B cell (primary cell): ENCODE measurements around the gene CAPN6. TPM values are rescaled to one million over a fixed set of nuclear protein-coding genes. Genes with fewer than 3 reads are reported as not detected.

ENCODE experiments used
- ATAC-seq: fragments of 200-7000 bp; cut with Tn5 transposase; one replicate; pipeline ENCODE4 v1.10.0; 2021; ENCODE audit warnings: low read depth, mild to moderate bottlenecking, moderate number of reproducible peaks, moderate library complexity
- CTCF ChIA-PET: fragments of 350-600 bp; sonication (Branson Sonifier 250); formaldehyde crosslinking; loops from one replicate; lab custom pipeline; 2021; ENCODE audit warnings: antibody characterized with exemption, inconsistent platforms; lab: Charles Lee
- POLR2A ChIA-PET: fragments of 350-600 bp; sonication (Branson Sonifier 250); formaldehyde crosslinking; loops from one replicate; lab custom pipeline; 2021; ENCODE audit warnings: antibody characterized with exemption; lab: Charles Lee
- DNase-seq: peaks from one replicate; pipeline ENCODE4 v3.0.0; 2013
- H2AFZ ChIP-seq: 2 replicates; pipeline ENCODE4 v1.6.1; 2012; ENCODE audit warnings: mild to moderate bottlenecking, low read depth, low read length; ENCODE audit not compliant: insufficient read depth, poor library complexity, severe bottlenecking
- H3K27ac ChIP-seq, 2 donors: 1 replicate in 1 of 2; 2 replicates in 1 of 2; pipeline ENCODE4 v1.5.1; 2012 to 2013; ENCODE audit warnings: low read length in 2 of 2, mild to moderate bottlenecking in 2 of 2, moderate library complexity in 1 of 2
- H3K27me3 ChIP-seq, 4 experiments: fragments of 200-600 bp in 1 of 4; sonication (generic) in 1 of 4; replicated peaks in 1 of 4; 1 replicate in 2 of 4; 2 replicates in 2 of 4; pipeline versions ENCODE4 v1.6.1 to v1.7.0; 2013 to 2016; ENCODE audit warnings: low read length in 3 of 4, mild to moderate bottlenecking in 2 of 4, mixed read lengths in 1 of 4, moderate library complexity in 1 of 4; ENCODE audit not compliant: insufficient read depth in 4 of 4, control insufficient read depth in 3 of 4; ENCODE audit errors: control extremely low read depth in 1 of 4
- H3K36me3 ChIP-seq, 2 experiments: replicated peaks in 1 of 2; 1 replicate in 1 of 2; 2 replicates in 1 of 2; pipeline versions ENCODE4 v1.6.1 to v1.7.1; 2013; ENCODE audit warnings: low read length in 1 of 2; ENCODE audit not compliant: insufficient read depth in 2 of 2, control insufficient read depth in 1 of 2; ENCODE audit errors: control extremely low read depth in 1 of 2, extremely low read depth in 1 of 2
- H3K4me1 ChIP-seq, 2 donors: fragments of 200-600 bp in 1 of 2; sonication (generic) in 1 of 2; 1 replicate in 1 of 2; 2 replicates in 1 of 2; pipeline versions ENCODE4 v1.5.1 to v1.6.1; 2013 to 2017; ENCODE audit warnings: low read length in 2 of 2; ENCODE audit not compliant: control insufficient read depth in 2 of 2, insufficient read depth in 2 of 2
- H3K4me2 ChIP-seq: replicated peaks from 2 replicates; pipeline ENCODE3; 2012; ENCODE audit warnings: mild to moderate bottlenecking, low read depth, low read length; ENCODE audit not compliant: poor library complexity, severe bottlenecking
- H3K4me3 ChIP-seq, 5 experiments: fragments of 200-600 bp in 1 of 5; sonication (generic) in 1 of 5; 1 replicate in 3 of 5; 2 replicates in 2 of 5; pipeline versions ENCODE4 v1.5.1 to v1.7.0; 2011 to 2016; ENCODE audit warnings: low read length in 4 of 5, mild to moderate bottlenecking in 4 of 5, low read depth in 2 of 5, control low read depth in 1 of 5, moderate library complexity in 1 of 5; ENCODE audit not compliant: insufficient read depth in 1 of 5; ENCODE audit errors: control extremely low read depth in 1 of 5, extremely low read depth in 1 of 5
- H3K79me2 ChIP-seq: fragments of 200-600 bp; sonication (generic); one replicate; pipeline ENCODE4 v1.6.0; 2016; ENCODE audit warnings: low read length; ENCODE audit not compliant: control insufficient read depth, insufficient read depth
- H3K9ac ChIP-seq: fragments of 200-600 bp; sonication (generic); 2 replicates; pipeline ENCODE4 v1.6.1; 2017; ENCODE audit warnings: mild to moderate bottlenecking, low read length, moderate library complexity
- H3K9me3 ChIP-seq, 3 donors: one replicate each; pipeline versions ENCODE4 v1.6.1 to v1.7.1; 2013; ENCODE audit warnings: low read length in 2 of 3; ENCODE audit not compliant: control insufficient read depth in 2 of 3, insufficient read depth in 1 of 3; ENCODE audit errors: control extremely low read depth in 1 of 3
- H4K20me1 ChIP-seq: 2 replicates; pipeline ENCODE4 v1.6.0; 2012; ENCODE audit warnings: mild to moderate bottlenecking, low read length; ENCODE audit not compliant: insufficient read depth, control insufficient read depth, poor library complexity, severe bottlenecking
- H3K27ac Mint-ChIP-seq: one replicate; pipeline ENCODE4 v1.8.0; 2021; ENCODE audit warnings: mixed read lengths
- H3K27me3 Mint-ChIP-seq: one replicate; pipeline ENCODE4 v1.8.0; 2021; ENCODE audit warnings: mixed read lengths
- H3K4me1 Mint-ChIP-seq: one replicate; pipeline ENCODE4 v1.8.0; 2021; ENCODE audit warnings: mixed read lengths
- H3K4me3 Mint-ChIP-seq: one replicate; pipeline ENCODE4 v1.8.0; 2021; ENCODE audit warnings: mixed read lengths
- H3K9me3 Mint-ChIP-seq: one replicate; pipeline ENCODE4 v1.8.0; 2022; ENCODE audit warnings: mixed read lengths; ENCODE audit not compliant: insufficient read depth
- EZH2 ChIP-seq: IDR thresholded peaks from 2 replicates; pipeline ENCODE4 v1.6.1; 2012; ENCODE audit warnings: borderline replicate concordance, low read depth, mild to moderate bottlenecking, moderate library complexity, low read length; ENCODE audit not compliant: insufficient read depth, poor library complexity, severe bottlenecking
- WGBS: methylation state at CpG from one replicate; pipeline ENCODE4 v1.1.5; 2013; ENCODE audit warnings: missing lambda C conversion rate; ENCODE audit not compliant: insufficient coverage; 5-methylcytosine and 5-hydroxymethylcytosine counted together
- intact Hi-C: fragments of 100-400 bp; cut with micrococcal nuclease; formaldehyde crosslinking; loops from one replicate; pipeline ENCODE4 v1.10.0; 2022
- polyA plus RNA-seq: library from polyadenylated mRNA; depleted of rRNA; stranded (reverse); fragments of >200 nt; gene quantifications from 2 replicates; pipeline ENCODE4 v1.2.3, GENCODE V29; 2012
- total RNA-seq, 2 donors: library from RNA; stranded (reverse); fragments of 120-200 nt in 1 of 2; gene quantifications; 1 replicate in 1 of 2; 2 replicates in 1 of 2; pipeline versions ENCODE4 v1.2.3 to v1.2.4, GENCODE V29; 2013 to 2022
- TF ChIP-seq, protein P1 (sequence below): fragments of 200-600 bp; IDR thresholded peaks from one replicate; pipeline ENCODE4 v1.8.0; 2022; ENCODE audit warnings: antibody characterized with exemption, mild to moderate bottlenecking

The CAPN6 gene
- total and polyA plus RNA-seq, 2 donors (not counting 1 experiment from before 2014, with no cell fraction given) = not detected

GRCh38 chrX:111200327-111200726 is 70.0 kb downstream of the CAPN6 start:
- no peak for DNase-seq
- no peaks in the 10 kb centered on the region for H3K27me3 Mint-ChIP-seq
- POLR2A ChIA-PET = no interaction called here

DNA sequence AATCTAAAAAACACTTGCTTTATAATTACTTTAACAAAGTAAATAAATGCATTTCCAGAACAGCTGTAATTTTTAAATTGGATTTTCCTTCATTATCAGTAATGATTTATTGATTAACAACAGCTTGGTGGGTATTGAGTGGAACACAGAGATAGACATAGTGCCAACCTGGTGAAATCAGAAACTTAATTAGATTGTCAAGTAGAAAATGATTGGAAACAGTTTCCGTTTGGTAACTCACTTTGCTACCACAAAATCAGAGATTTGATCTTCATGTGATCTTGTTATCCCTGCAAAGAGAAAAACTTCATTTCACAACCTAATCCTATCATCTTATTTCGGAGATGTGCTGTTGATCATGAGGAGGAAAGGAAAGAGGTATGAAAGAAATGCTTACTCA is 70.8 kb downstream of the CAPN6 start:
- no peak for ATAC-seq
- Mint-ChIP-seq H3K4me1 (no peaks in the 10 kb centered on the region), H3K27ac (no peak overlapping the region), H3K9me3 (no peaks in the 10 kb centered on the region), H3K27me3 (no peaks in the 10 kb centered on the region), H3K4me3 (no peak overlapping the region)
- H3K79me2 ChIP-seq = no peaks in the 10 kb centered on the region
- H3K36me3 ChIP-seq = no peaks in the 10 kb centered on the region
- no peak overlapping the region for H3K27ac ChIP-seq
- H3K4me2 ChIP-seq = no peak overlapping the region
- TF ChIP-seq, protein P1, sequence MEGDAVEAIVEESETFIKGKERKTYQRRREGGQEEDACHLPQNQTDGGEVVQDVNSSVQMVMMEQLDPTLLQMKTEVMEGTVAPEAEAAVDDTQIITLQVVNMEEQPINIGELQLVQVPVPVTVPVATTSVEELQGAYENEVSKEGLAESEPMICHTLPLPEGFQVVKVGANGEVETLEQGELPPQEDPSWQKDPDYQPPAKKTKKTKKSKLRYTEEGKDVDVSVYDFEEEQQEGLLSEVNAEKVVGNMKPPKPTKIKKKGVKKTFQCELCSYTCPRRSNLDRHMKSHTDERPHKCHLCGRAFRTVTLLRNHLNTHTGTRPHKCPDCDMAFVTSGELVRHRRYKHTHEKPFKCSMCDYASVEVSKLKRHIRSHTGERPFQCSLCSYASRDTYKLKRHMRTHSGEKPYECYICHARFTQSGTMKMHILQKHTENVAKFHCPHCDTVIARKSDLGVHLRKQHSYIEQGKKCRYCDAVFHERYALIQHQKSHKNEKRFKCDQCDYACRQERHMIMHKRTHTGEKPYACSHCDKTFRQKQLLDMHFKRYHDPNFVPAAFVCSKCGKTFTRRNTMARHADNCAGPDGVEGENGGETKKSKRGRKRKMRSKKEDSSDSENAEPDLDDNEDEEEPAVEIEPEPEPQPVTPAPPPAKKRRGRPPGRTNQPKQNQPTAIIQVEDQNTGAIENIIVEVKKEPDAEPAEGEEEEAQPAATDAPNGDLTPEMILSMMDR = no peak
- TF ChIP-seq EZH2 = no peak
- H3K4me1 ChIP-seq = no peaks in the 10 kb centered on the region
- no peaks in the 10 kb centered on the region for H3K9me3 ChIP-seq
- no peak overlapping the region for H2AFZ ChIP-seq
- POLR2A ChIA-PET = no interaction called here
- CTCF ChIA-PET = no interaction called here
- no CpG with 5 or more reads among the region's 2 CpGs for WGBS
- H3K27me3 ChIP-seq = peaks cover 0 to 2% (median 0%) of the 10 kb centered on the region in 4 experiments
- H3K9ac ChIP-seq = no peak overlapping the region
- no peaks in the 10 kb centered on the region for H4K20me1 ChIP-seq
- DNase-seq = no peak
- H3K4me3 ChIP-seq = no peak overlapping the region
- intact Hi-C loops = no loop called here

More at GRCh38 chrX:111200327-111200726, 70.0 kb downstream of the CAPN6 start:
- Histone ChIP-seq H3K27me3 (peaks cover 0 to 2% (median 0%) of the 10 kb centered on the region in 4 experiments), H3K4me3 (no peak overlapping the region), H3K79me2 (no peaks in the 10 kb centered on the region), H3K4me1 (no peaks in the 10 kb centered on the region), H4K20me1 (no peaks in the 10 kb centered on the region), H3K9me3 (no peaks in the 10 kb centered on the region), H3K27ac (no peak overlapping the region), H3K36me3 (no peaks in the 10 kb centered on the region), H2AFZ (no peak overlapping the region), H3K9ac (no peak overlapping the region), H3K4me2 (no peak overlapping the region)
- TF ChIP-seq, protein P1 = no peak
- TF ChIP-seq EZH2 = no peak
- H3K4me1 Mint-ChIP-seq = no peaks in the 10 kb centered on the region
- H3K4me3 Mint-ChIP-seq = no peak overlapping the region
- H3K27ac Mint-ChIP-seq = no peak overlapping the region
- CTCF ChIA-PET = no interaction called here
- WGBS = no CpG with 5 or more reads among the region's 3 CpGs
- intact Hi-C loops = no loop called here
- no peak for ATAC-seq
- H3K9me3 Mint-ChIP-seq = no peaks in the 10 kb centered on the region

Other genes starting within 250 kb of the CAPN6 start
- gene PAK3, start 174.3 kb downstream of the CAPN6 start, total RNA-seq = 0.17 TPM in 1 of 2 replicates, not detected in the other
- not detected in 2 replicates for gene PAK3, start 174.3 kb downstream of the CAPN6 start, polyA plus RNA-seq
- not detected in 2 replicates for gene DCX, start 141.7 kb upstream of the CAPN6 start, total RNA-seq
- gene DCX, start 141.7 kb upstream of the CAPN6 start, polyA plus RNA-seq = not detected in 2 replicates
- not detected in 2 replicates for gene SERTM2, start 241.2 kb upstream of the CAPN6 start, total RNA-seq
- not detected in 2 replicates for gene SERTM2, start 241.2 kb upstream of the CAPN6 start, polyA plus RNA-seq